ENCODE results near the gene MGAM2.
"Not testable (repeated sequence)": the region's sequence is repeated elsewhere in the genome, so short reads cannot be mapped to it uniquely, and the experiment has no call there.

Gene MGAM2

GRCh38 chr7:142111499-142111898 is at the start of gene MGAM2:
Gene MGAM2, plus strand, starts transcription at chr7:142111718. Its CDS starts 5,156 bp downstream, at chr7:142116874.
- no peak for DNase-seq (ENCODE audit: low read depth)

DNA sequence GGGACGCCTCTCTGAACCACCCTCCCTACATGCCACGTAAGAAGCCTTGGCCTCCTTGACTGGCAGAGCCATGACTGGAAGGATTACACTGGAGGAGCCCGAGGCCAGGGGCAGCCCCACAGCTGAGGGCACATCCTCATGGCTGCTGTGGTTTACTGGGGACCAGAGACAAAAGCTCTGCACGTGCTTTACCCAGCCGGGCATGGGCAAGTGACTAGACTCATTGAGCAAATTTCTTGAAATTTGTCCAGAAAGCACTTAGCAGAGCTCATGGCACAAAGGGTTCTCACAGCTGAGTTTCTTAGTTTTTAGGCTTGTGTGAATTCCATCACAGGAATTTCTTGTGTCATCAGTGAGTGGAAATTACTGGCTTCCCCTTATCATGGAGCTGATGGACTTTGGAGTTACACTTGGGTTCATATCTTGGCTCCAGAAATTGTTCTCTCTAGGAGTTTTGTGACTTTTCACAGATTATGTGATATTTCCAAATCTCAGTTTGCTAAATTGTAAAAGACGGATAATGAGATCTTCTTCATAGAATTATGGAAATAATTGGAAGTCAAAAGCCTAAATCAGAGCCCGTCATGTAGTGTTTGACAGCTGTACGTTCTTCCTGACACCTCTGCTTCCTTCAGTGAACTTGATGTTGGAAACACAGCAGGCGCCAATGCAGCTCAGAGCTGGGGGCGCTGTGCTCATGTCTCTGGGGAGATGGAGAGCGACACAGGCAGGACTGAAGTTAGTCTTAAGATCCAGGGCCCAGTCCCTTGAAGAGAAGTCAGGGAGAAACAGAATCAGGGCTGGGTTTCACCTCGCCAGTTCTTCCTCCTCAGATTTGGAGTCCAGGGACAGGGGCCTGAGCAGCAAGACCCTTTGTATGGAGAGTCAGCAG is 47.7 kb upstream of the MGAM2 start:
- DNase-seq (ENCODE audit: low read depth): no peak

GRCh38 chr7:142066536-142066935 is 45.0 kb upstream of the MGAM2 start:
- DNase-seq (ENCODE audit: low read depth): no peak

DNA sequence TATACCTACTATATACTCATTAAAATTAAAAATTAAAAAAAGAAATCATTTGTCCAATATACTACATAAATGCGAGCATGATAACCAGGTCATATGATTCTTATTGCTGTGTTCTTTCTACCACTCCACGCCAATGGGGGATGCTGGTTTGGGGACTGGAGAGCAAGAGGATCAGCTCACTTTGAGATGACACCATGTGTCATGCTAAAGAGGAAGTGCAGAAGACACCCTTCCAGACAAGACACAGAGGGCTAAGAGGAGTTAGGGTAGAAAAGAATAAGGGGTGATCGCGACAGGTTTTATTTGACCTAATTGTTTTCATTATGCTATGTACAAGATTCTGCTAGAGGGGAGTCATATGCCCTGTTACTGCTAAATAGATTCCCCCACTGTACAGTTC is 33.8 kb upstream of the MGAM2 start:
- DNase-seq (ENCODE audit: low read depth): no peak

DNA sequence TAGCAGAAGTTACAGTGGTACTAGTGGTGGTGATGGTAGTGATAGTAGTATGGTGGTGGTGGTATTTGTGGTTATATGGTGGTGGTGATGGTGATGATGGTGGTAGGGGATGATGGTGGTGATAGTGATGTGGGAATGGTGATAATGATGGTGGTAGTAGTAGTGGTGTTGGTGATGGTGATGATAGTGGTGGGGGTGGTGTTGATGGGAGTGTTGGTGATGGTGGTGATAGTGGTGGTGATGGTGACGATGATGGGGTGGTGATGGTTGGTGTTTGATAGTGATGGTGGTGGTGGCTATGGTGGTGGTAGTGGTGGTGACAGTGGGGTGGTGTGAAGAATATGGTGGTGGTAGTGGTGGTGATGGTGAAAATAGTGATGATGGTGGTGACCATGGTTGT is 27.9 kb upstream of the MGAM2 start:
- no peak for DNase-seq (ENCODE audit: low read depth)

- DNase-seq (ENCODE audit: low read depth): no peak
These were observed 26.1 kb upstream of the MGAM2 start for GRCh38 chr7:142085428-142085827.

DNA sequence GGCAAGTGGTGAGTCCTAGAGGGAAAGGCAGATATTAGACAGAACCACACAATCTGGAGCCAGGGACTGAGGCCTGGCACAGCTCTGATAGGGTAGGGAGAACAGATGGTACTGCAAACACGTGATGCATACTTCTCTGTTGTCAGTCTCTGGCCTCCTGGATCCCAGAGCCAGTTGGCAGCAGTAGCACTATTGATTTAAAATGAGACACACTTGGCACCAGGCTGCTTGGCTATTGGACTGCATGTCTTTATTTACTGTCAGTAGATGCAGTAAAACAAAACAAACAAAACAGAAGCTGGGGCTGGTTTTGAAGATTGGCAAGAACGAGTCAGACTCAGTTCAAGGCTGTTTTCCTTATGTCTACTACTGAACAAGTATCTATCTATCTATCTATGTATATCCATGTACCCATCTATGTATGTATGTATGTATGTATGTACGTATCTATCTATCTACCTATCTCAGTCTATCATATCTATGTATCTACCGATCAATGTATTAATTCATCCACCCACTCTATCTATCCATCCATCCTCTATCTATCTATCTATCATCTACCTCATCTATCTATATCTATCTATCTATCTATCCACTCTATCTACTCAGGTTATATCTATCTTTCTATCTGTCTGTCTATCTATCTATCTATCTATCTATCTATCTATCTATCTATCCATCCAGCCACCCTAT is 23.4 kb upstream of the MGAM2 start:
- DNase-seq (ENCODE audit: low read depth): no peak

DNA sequence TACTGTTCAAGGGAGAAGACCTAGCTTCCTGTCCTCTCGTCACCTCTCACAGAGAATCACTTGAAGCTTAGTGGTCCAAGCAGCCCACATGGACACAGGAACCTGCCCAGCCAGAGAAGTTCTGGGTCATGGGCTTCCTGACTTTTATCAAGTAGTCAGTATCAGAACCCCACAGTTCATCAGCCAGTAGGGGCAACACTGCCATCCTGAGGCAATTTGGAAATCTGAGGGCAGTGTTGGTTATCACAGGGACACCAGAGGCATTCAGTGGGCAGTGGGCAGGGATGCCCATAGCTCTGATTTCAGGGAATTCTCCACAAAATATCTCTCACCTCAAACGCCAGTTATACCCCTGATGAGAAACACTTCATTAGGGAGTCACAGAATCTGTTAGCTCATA is 22.5 kb upstream of the MGAM2 start:
- no peak for DNase-seq (ENCODE audit: low read depth)

DNA sequence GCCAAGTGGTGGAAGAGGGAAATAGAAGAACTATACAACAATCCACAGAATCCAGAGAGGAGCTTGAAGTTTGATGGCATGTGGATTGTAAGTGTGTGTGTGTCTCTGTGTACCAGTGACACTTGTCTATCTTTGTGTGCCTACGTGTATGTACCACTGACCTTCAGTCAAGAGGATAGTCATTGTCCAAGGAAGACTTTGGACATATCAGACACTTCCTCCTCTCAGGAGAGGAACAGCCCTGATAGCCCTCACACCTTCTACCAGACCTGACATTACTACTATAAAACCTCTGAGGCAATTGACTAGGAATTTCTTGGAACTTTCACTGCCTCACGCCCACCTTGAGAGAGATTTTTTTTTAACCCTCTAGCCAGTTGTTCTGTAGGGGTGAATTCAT is 19.6 kb upstream of the MGAM2 start:
- no peak for DNase-seq (ENCODE audit: low read depth)

GRCh38 chr7:142094861-142095260 is 16.7 kb upstream of the MGAM2 start:
- DNase-seq (ENCODE audit: low read depth): no peak

DNA sequence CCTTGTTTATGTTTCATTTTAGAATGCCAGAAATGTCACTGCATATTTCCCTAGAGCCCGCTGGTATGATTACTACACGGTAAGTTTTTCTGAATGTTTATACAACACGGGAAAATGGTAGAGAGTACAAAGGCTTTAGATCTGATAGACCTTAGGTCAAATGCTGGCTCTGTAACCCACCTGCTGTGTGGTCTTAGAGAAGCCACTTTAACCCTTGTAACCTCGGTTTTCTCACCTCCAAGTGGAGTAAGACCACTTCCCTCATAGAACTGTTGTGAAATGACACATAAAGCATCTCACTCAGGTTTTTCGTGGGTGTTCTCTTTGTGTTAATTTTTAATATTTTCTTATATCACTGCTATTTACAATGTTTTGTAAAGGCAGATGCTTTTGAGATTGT is 13.9 kb upstream of the MGAM2 start:
- no peak for DNase-seq (ENCODE audit: low read depth)

GRCh38 chr7:142098004-142098403 is 13.5 kb upstream of the MGAM2 start:
- DNase-seq (ENCODE audit: low read depth): no peak

DNA sequence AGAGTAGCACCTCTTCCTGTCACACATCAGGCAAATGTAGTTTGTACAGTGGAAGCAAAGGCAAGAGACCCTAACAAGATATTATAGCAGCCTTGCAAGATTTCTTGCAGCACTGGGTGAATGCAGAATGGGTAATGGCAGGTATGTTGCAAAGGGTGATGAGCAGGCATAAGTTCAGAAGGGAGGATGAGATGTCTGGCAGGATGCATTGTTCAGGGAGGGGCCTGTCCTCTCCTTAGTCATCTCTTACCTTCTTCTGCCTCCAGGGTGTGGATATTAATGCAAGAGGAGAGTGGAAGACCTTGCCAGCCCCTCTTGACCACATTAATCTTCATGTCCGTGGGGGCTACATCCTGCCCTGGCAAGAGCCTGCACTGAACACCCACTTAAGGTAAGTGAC is 12.2 kb upstream of the MGAM2 start:
- not testable (repeated sequence) for DNase-seq (ENCODE audit: low read depth)

GRCh38 chr7:142100634-142101033 is 10.9 kb upstream of the MGAM2 start:
- no peak for DNase-seq (ENCODE audit: low read depth)

GRCh38 chr7:142101794-142102193 is 9.7 kb upstream of the MGAM2 start:
- DNase-seq (ENCODE audit: low read depth): not testable (repeated sequence)

DNA sequence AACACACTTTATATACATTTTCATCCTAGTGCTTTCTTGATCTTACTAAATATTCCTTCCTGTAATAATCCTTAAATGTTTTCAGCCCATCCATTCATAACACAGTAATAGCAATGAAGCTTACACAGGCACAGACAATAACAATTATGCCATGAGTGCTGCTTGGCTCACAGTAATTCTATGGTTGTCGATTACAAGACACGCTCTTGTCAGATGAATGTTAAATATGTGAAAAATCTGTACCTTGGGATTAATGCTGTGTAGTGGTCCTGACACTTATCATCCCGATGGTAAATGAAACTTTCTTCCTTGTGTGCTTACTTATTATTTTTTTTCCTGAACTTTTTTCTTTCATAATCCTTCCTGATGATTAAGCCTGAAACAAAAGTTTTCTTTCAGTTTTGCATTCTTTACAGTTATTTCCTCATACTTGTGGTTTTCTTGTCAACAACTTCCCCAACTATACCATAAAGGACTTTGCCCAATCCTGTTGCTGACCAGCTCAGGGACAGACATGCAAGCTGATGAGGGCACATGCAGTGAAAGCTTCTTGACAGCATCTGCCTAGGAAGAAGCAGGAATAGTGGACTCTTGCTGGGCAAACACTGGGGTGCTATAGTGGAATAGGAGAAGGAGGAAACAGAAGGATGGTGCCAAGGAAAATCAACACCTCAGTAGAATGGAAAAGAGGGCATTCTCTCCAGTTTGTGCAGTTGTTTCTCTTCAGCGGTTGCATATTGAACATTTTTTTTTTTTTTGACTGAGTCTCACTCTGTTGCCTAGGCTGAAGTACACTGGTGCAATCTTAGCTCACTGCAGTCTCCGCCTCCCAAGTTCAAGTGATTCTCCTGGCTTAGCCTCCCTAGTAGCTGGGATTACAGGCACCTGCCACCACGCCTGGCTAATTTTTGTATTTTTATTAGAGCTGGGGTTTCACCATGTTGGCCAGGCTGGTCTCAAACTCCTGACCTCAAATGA is 6.7 kb upstream of the MGAM2 start:
- no peak for DNase-seq (ENCODE audit: low read depth)

- no peak for DNase-seq (ENCODE audit: low read depth)
These were observed 2.6 kb upstream of the MGAM2 start for GRCh38 chr7:142108728-142109505.

DNA sequence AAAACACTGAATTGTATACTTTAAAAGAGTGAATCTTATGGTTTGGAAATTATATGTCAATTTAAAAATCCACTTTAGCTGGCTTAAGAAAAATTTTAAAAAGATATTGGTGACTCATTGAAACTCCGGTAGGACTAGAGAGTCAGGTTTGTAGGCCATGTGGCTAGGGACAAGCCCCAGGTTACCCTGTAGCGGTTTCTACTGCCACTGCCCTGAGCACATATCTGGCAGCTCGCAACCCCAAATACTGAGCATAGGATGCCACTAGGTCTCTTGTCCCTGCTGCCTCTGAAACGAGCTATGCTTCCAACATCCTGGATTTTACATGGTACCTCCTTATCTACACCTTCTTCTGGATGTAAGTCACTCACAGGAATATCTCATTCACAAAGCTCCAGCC is 1.4 kb upstream of the MGAM2 start:
- no peak for DNase-seq (ENCODE audit: low read depth)

- DNase-seq (ENCODE audit: low read depth): no peak
These were observed 880 bp upstream of the MGAM2 start for GRCh38 chr7:142110638-142111037.

GRCh38 chr7:142112086-142112485 is 568 bp downstream of the MGAM2 start:
- DNase-seq (ENCODE audit: low read depth): no peak

DNA sequence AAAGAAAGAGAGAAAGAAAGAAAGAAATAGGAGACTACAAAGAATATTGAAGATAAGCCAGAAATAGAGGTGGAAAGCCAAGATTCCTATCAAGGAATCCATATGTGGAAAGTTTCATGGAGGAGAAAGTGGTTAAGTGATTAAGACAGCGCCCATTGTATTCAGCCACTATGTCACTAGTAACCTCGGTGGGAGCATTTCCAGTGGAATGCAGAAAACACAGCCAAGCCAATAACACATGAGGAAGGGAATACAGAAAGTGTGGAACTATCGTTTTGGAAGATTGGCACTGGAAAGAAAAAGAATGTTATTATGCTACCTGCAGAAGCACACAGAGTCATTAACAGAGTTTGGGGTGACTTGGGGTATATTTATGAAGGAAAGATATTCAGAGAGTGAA is 2.7 kb downstream of the MGAM2 start:
- DNase-seq (ENCODE audit: low read depth): no peak
